WTC11 (cell line): ENCODE measurements around the gene GFRA1. TPM values are rescaled to one million over a fixed set of nuclear protein-coding genes. Genes with fewer than 3 reads are reported as not detected.

Experiments used
- ATAC-seq: fragments of 200-7000 bp; cut with Tn5 transposase; 2 replicates; pipeline ENCODE4 v1.10.0; 2021; ENCODE audit warnings: mild to moderate bottlenecking, moderate library complexity
- CTCF ChIA-PET: fragments of 300-600 bp; sonication (Branson Sonifier 250); formaldehyde crosslinking; loops from one replicate; lab custom pipeline; 2021; ENCODE audit warnings: antibody characterized with exemption; lab: Charles Lee
- POLR2A ChIA-PET: fragments of 350-600 bp; sonication (Branson Sonifier 250); formaldehyde crosslinking; loops from one replicate; lab custom pipeline; 2021; ENCODE audit warnings: antibody characterized with exemption; lab: Charles Lee
- DNase-seq: peaks from one replicate; pipeline ENCODE4 v3.0.0; 2021; ENCODE audit warnings: low spot score
- H3K27ac Mint-ChIP-seq: 2 replicates; pipeline ENCODE4 v1.8.0; 2021; ENCODE audit warnings: mixed read lengths
- H3K27me3 Mint-ChIP-seq: 2 replicates; pipeline ENCODE4 v1.8.0; 2021; ENCODE audit warnings: low read depth, mild to moderate bottlenecking, moderate library complexity, mixed read lengths
- H3K36me3 Mint-ChIP-seq: 2 replicates; pipeline ENCODE4 v1.8.0; 2021; ENCODE audit warnings: mixed read lengths
- H3K4me1 Mint-ChIP-seq: 2 replicates; pipeline ENCODE4 v1.8.0; 2022; ENCODE audit warnings: mixed read lengths
- H3K4me3 Mint-ChIP-seq: 2 replicates; pipeline ENCODE4 v1.8.0; 2021; ENCODE audit warnings: mild to moderate bottlenecking, moderate library complexity, mixed read lengths
- H3K9me3 Mint-ChIP-seq: 2 replicates; pipeline ENCODE4 v1.8.0; 2021; ENCODE audit warnings: mixed read lengths
- FOXJ3 ChIP-seq: sonication (generic); formaldehyde crosslinking; IDR thresholded peaks from 2 replicates; pipeline ENCODE4 v1.9.0; 2021; ENCODE audit warnings: missing genetic modification reagents, mild to moderate bottlenecking, borderline replicate concordance
- GABPB1 ChIP-seq: sonication (generic); formaldehyde crosslinking; IDR thresholded peaks from 2 replicates; pipeline ENCODE4 v1.8.1; 2023; ENCODE audit warnings: mild to moderate bottlenecking, missing genetic modification reagents
- NFYB ChIP-seq: sonication (generic); formaldehyde crosslinking; conservative IDR thresholded peaks from 2 replicates; pipeline ENCODE4 v1.8.0; 2022; ENCODE audit warnings: low read depth, missing genetic modification reagents
- NR1H2 ChIP-seq: sonication (generic); formaldehyde crosslinking; IDR thresholded peaks from 2 replicates; pipeline ENCODE4 v1.9.0; 2021; ENCODE audit warnings: mild to moderate bottlenecking, moderate library complexity, missing genetic modification reagents
- RELA ChIP-seq: sonication (generic); formaldehyde crosslinking; IDR thresholded peaks from 2 replicates; pipeline ENCODE4 v1.8.1; 2022; ENCODE audit warnings: missing genetic modification reagents, mild to moderate bottlenecking, borderline replicate concordance
- RORB ChIP-seq: fragments of 250-450 bp; sonication (Bioruptor Pico); IDR thresholded peaks from 2 replicates; pipeline ENCODE4 v1.9.0; 2021; ENCODE audit warnings: mild to moderate bottlenecking
- TEAD4 ChIP-seq: sonication (generic); formaldehyde crosslinking; IDR thresholded peaks from 2 replicates; pipeline ENCODE4 v1.8.0; 2022; ENCODE audit warnings: mild to moderate bottlenecking, missing genetic modification reagents
- USF2 ChIP-seq: sonication (generic); formaldehyde crosslinking; IDR thresholded peaks from 2 replicates; pipeline ENCODE4 v1.8.1; 2023; ENCODE audit warnings: mild to moderate bottlenecking, missing genetic modification reagents, moderate library complexity
- ZNF232 ChIP-seq: sonication (generic); formaldehyde crosslinking; IDR thresholded peaks from 2 replicates; pipeline ENCODE4 v1.8.0; 2022; ENCODE audit warnings: mild to moderate bottlenecking, missing genetic modification reagents
- ZNF396 ChIP-seq: fragments of 250-450 bp; sonication (Bioruptor Pico); IDR thresholded peaks from 2 replicates; pipeline ENCODE4 v1.8.0; 2021; ENCODE audit warnings: mild to moderate bottlenecking, moderate library complexity, borderline replicate concordance
- ZNF425 ChIP-seq: fragments of 250-450 bp; sonication (Bioruptor Pico); conservative IDR thresholded peaks from 2 replicates; pipeline ENCODE4 v1.9.0; 2021; ENCODE audit warnings: mild to moderate bottlenecking
- total RNA-seq: library from RNA; stranded (reverse); gene quantifications from 3 replicates; pipeline ENCODE4 v1.2.3, GENCODE V29; 2021
- TF ChIP-seq, protein P1 (sequence below): sonication (generic); formaldehyde crosslinking; IDR thresholded peaks from 2 replicates; pipeline ENCODE4 v1.8.1; 2022; ENCODE audit warnings: low read depth, mild to moderate bottlenecking, moderate library complexity, missing genetic modification reagents, borderline replicate concordance
- TF ChIP-seq, protein P2 (sequence below): sonication (generic); formaldehyde crosslinking; IDR thresholded peaks from 2 replicates; pipeline ENCODE4 v1.8.0; 2022; ENCODE audit warnings: missing genetic modification reagents
- TF ChIP-seq, protein P3 (sequence below): sonication (generic); formaldehyde crosslinking; IDR thresholded peaks from 2 replicates; pipeline ENCODE4 v1.8.1; 2023; ENCODE audit warnings: mild to moderate bottlenecking, moderate library complexity, missing genetic modification reagents

Gene GFRA1
- total RNA-seq, 1 experiment from 2014 or later = 4.4 TPM

DNA sequence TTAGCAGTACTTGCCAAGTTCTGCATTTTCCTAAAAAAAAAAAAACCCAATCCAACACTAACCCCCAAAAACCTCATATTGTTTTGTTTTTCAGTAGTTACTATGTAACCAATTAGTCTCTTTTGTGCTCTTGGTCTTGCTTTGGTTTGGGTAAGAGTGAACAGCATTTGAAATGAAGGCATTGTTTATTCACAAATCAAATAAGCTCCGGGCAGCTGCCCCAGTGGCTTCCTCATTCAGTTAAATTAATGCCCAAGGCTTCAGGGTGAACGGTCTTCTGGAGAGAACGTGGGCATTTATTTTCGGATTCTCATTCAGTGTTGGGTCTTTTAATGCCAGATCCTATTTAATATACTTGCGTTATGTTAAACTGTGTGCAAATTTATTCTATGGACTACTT lies 108.7 kb downstream of the GFRA1 start (continued):
- TF ChIP-seq, protein P1, sequence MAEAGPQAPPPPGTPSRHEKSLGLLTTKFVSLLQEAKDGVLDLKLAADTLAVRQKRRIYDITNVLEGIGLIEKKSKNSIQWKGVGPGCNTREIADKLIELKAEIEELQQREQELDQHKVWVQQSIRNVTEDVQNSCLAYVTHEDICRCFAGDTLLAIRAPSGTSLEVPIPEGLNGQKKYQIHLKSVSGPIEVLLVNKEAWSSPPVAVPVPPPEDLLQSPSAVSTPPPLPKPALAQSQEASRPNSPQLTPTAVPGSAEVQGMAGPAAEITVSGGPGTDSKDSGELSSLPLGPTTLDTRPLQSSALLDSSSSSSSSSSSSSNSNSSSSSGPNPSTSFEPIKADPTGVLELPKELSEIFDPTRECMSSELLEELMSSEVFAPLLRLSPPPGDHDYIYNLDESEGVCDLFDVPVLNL (CRISPR knock-in tag) = no peak
- TF ChIP-seq ZNF425 = no peak

- H3K27ac Mint-ChIP-seq = no peak overlapping the region
- ATAC-seq = no peak
- no peak for TF ChIP-seq NR1H2 (CRISPR knock-in tag)
- no peak for TF ChIP-seq TEAD4
- TF ChIP-seq RORB (CRISPR knock-in tag) = no peak
- no peak for TF ChIP-seq RELA (CRISPR knock-in tag)
- TF ChIP-seq, protein P2, sequence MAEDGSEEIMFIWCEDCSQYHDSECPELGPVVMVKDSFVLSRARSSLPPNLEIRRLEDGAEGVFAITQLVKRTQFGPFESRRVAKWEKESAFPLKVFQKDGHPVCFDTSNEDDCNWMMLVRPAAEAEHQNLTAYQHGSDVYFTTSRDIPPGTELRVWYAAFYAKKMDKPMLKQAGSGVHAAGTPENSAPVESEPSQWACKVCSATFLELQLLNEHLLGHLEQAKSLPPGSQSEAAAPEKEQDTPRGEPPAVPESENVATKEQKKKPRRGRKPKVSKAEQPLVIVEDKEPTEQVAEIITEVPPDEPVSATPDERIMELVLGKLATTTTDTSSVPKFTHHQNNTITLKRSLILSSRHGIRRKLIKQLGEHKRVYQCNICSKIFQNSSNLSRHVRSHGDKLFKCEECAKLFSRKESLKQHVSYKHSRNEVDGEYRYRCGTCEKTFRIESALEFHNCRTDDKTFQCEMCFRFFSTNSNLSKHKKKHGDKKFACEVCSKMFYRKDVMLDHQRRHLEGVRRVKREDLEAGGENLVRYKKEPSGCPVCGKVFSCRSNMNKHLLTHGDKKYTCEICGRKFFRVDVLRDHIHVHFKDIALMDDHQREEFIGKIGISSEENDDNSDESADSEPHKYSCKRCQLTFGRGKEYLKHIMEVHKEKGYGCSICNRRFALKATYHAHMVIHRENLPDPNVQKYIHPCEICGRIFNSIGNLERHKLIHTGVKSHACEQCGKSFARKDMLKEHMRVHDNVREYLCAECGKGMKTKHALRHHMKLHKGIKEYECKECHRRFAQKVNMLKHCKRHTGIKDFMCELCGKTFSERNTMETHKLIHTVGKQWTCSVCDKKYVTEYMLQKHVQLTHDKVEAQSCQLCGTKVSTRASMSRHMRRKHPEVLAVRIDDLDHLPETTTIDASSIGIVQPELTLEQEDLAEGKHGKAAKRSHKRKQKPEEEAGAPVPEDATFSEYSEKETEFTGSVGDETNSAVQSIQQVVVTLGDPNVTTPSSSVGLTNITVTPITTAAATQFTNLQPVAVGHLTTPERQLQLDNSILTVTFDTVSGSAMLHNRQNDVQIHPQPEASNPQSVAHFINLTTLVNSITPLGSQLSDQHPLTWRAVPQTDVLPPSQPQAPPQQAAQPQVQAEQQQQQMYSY = no peak
- no peak for DNase-seq
- no peak overlapping the region for H3K4me3 Mint-ChIP-seq
- ChIA-PET POLR2A (no interaction called here), CTCF (no interaction called here)
- peaks cover 4% of the 10 kb centered on the region; the same call in 1 of the 2 replicates for H3K27me3 Mint-ChIP-seq
- peaks cover 33% of the 10 kb centered on the region for H3K9me3 Mint-ChIP-seq
- peaks cover 15% of the 10 kb centered on the region for H3K4me1 Mint-ChIP-seq
- peaks cover 13% of the 10 kb centered on the region for H3K36me3 Mint-ChIP-seq
Observed at GRCh38 chr10:116163333-116164131, 109.5 kb downstream of the GFRA1 start.

- Mint-ChIP-seq H3K27ac (no peak overlapping the region), H3K4me1 (peaks cover 11% of the 10 kb centered on the region; the same call in 1 of the 2 replicates), H3K27me3 (peaks cover 4% of the 10 kb centered on the region; the same call in 1 of the 2 replicates), H3K36me3 (peaks cover 13% of the 10 kb centered on the region), H3K4me3 (no peak overlapping the region), H3K9me3 (peaks cover 33% of the 10 kb centered on the region)
- POLR2A ChIA-PET = no interaction called here
- ATAC-seq (no peak), DNase-seq (no peak)
- CTCF ChIA-PET = no interaction called here
- TF ChIP-seq USF2 (CRISPR knock-in tag) (no peak), TEAD4 (no peak), ZNF396 (no peak), FOXJ3 (no peak), NFYB (CRISPR knock-in tag) (no peak), GABPB1 (CRISPR knock-in tag) (no peak), ZNF232 (CRISPR knock-in tag) (no peak)
- TF ChIP-seq, protein P3, sequence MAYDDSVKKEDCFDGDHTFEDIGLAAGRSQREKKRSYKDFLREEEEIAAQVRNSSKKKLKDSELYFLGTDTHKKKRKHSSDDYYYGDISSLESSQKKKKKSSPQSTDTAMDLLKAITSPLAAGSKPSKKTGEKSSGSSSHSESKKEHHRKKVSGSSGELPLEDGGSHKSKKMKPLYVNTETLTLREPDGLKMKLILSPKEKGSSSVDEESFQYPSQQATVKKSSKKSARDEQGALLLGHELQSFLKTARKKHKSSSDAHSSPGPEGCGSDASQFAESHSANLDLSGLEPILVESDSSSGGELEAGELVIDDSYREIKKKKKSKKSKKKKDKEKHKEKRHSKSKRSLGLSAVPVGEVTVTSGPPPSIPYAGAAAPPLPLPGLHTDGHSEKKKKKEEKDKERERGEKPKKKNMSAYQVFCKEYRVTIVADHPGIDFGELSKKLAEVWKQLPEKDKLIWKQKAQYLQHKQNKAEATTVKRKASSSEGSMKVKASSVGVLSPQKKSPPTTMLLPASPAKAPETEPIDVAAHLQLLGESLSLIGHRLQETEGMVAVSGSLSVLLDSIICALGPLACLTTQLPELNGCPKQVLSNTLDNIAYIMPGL (CRISPR knock-in tag) = no peak
- TF ChIP-seq, protein P1 (CRISPR knock-in tag) = no peak
Observed at GRCh38 chr10:116162851-116163250, 110.2 kb downstream of the GFRA1 start.
